ENCODE results near the gene JADE1. TPM values are rescaled to one million over a fixed set of nuclear protein-coding genes. Genes with fewer than 3 reads are reported as not detected.

The JADE1 gene
- total RNA-seq, 1 donor from 2014 or later: 39.6 TPM

DNA sequence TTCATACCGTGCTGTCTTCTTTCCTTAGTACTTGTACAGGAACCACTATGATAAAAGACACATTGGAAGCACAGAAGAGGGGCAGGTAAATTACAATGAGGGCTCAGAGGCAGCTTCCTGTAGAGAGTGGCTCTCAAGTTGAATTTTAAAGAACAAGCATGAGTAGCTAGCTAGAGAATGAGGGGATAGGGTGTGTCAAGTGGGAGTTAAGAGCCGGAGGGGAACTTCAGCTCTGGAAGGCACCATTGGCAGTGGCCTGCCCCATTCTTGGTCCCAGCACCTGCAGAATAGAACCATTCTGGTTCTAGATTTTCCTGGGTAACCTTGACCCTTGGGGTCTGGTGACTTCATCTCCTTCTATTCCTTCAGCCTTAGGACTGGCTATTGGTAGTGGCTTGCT is 34.0 kb upstream of the JADE1 start:
- Mint-ChIP-seq H3K36me3 (ENCODE audit: low read depth) (no peaks in the 10 kb centered on the region), H3K4me1 (no peaks in the 10 kb centered on the region), H3K27ac (ENCODE audit: unreplicated experiment) (no peak overlapping the region), H3K4me3 (no peak overlapping the region), H3K27me3 (ENCODE audit: low read depth) (no peaks in the 10 kb centered on the region), H3K9me3 (peaks cover 5% of the 10 kb centered on the region)
- no peak for DNase-seq (ENCODE audit: low read depth, low spot score)
- TF ChIP-seq, protein P1, sequence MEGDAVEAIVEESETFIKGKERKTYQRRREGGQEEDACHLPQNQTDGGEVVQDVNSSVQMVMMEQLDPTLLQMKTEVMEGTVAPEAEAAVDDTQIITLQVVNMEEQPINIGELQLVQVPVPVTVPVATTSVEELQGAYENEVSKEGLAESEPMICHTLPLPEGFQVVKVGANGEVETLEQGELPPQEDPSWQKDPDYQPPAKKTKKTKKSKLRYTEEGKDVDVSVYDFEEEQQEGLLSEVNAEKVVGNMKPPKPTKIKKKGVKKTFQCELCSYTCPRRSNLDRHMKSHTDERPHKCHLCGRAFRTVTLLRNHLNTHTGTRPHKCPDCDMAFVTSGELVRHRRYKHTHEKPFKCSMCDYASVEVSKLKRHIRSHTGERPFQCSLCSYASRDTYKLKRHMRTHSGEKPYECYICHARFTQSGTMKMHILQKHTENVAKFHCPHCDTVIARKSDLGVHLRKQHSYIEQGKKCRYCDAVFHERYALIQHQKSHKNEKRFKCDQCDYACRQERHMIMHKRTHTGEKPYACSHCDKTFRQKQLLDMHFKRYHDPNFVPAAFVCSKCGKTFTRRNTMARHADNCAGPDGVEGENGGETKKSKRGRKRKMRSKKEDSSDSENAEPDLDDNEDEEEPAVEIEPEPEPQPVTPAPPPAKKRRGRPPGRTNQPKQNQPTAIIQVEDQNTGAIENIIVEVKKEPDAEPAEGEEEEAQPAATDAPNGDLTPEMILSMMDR (conservative IDR thresholded peaks at IDR 0.05): no peak

DNA sequence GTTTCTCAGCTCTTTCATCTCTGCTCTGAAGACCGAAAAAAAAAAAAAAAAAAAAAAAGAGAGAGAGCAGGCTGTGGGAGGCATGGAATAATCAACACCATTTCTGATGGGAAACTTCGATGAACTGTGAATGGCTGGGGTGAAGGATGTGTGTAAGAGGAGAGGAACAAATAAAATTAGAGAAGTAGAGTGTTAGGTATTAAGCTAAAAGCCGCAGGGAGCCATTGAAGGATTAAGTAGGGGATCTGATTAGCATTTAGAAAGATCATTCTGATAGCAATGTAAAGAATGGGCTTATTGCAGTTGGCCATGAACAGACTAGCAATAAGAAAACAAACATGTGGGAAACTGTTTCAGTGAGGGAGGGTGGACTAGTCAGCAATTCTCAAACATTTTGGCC is 33.6 kb upstream of the JADE1 start:
- Mint-ChIP-seq H3K4me3 (no peak overlapping the region), H3K4me1 (no peaks in the 10 kb centered on the region), H3K36me3 (ENCODE audit: low read depth) (no peaks in the 10 kb centered on the region), H3K27me3 (ENCODE audit: low read depth) (no peaks in the 10 kb centered on the region), H3K9me3 (peaks cover 5% of the 10 kb centered on the region), H3K27ac (ENCODE audit: unreplicated experiment) (no peak overlapping the region)
- TF ChIP-seq, protein P1 (conservative IDR thresholded peaks at IDR 0.05): no peak
- no peak for DNase-seq (ENCODE audit: low read depth, low spot score)

DNA sequence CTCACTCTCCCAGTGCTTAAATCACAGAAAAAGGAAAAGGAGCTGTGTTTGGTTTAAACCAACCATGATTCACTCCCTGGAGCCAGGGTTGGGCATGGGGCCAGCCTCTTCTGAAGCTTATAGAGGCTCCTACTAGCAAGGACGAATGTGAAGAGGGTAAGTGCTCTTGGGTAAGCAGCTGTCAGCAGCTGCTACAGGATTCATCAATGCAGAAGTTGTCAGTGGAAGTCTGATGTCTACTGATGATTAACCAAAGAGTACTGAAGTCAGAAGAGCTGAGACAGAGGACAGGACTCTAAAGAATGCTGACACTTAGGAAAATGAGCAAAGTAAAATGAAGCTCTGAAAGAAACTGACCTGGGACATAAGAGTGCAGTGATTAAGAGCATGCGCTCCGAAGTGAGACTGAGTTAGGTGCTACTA is 32.7 kb upstream of the JADE1 start:
- Mint-ChIP-seq H3K4me3 (no peak overlapping the region), H3K36me3 (ENCODE audit: low read depth) (no peaks in the 10 kb centered on the region), H3K27me3 (ENCODE audit: low read depth) (no peaks in the 10 kb centered on the region), H3K27ac (ENCODE audit: unreplicated experiment) (no peak overlapping the region), H3K9me3 (peaks cover 5% of the 10 kb centered on the region), H3K4me1 (no peaks in the 10 kb centered on the region)
- DNase-seq (ENCODE audit: low read depth, low spot score): no peak
- TF ChIP-seq, protein P1 (conservative IDR thresholded peaks at IDR 0.05): no peak

DNA sequence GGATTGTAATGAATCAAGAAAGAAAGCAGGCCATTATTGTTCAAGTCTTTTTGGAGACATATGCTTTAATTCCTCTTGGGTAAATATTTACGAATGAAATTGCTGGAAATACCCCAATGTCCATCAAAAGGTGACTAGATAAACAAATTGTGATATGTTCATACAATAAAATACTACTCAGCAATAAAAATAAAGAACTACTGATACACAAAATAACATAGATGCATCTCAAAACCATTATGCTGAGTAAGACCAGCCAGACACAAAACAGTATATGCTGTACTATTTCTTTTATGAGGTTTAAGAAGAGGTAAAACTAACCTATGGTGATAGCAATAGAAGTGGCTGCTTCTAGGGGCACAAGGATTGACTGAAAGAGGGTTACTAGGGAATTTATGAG is 28.8 kb upstream of the JADE1 start:
- Mint-ChIP-seq H3K27me3 (ENCODE audit: low read depth) (no peaks in the 10 kb centered on the region), H3K27ac (ENCODE audit: unreplicated experiment) (no peak overlapping the region), H3K36me3 (ENCODE audit: low read depth) (no peaks in the 10 kb centered on the region), H3K9me3 (peaks cover 2% of the 10 kb centered on the region), H3K4me1 (no peaks in the 10 kb centered on the region), H3K4me3 (no peak overlapping the region)
- TF ChIP-seq, protein P1 (conservative IDR thresholded peaks at IDR 0.05): no peak
- DNase-seq (ENCODE audit: low read depth, low spot score): no peak

DNA sequence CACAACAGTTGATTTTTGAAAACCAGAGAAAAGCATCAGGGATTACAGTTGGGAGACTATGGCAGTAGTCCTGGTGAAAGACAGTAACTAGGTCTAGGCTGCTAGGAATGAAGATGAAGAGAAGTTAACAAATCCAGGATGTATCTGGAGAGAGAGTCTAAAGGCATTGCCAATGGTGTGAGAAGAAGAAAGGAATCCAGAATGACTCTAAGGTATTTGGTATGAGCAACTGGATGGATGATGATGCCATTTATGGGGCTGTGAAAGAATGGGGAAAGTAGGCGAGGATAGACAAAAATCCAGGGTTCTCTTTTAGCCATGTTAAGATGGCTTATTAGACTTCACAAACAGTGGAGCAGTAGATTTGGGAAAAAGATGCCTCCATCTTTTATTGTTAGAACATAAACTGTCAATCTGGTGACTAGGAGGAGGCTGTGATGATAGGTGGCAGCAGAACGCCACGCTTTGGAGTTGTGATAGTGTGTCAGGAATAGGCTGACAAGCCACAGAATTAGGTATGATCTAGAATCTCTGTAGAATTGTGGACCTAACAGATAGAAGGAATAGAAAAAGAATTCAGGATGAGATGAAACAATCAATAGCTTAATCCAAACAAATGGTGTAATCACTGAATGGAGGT is 27.3 kb upstream of the JADE1 start:
- H3K27ac Mint-ChIP-seq (ENCODE audit: unreplicated experiment): no peak overlapping the region
- H3K4me3 Mint-ChIP-seq: no peak overlapping the region
- no peaks in the 10 kb centered on the region for H3K4me1 Mint-ChIP-seq
- DNase-seq (ENCODE audit: low read depth, low spot score): no peak
- H3K36me3 Mint-ChIP-seq (ENCODE audit: low read depth): no peaks in the 10 kb centered on the region
- H3K27me3 Mint-ChIP-seq (ENCODE audit: low read depth): no peaks in the 10 kb centered on the region
- TF ChIP-seq, protein P1 (conservative IDR thresholded peaks at IDR 0.05): no peak
- peaks cover 2% of the 10 kb centered on the region for H3K9me3 Mint-ChIP-seq
